ENCODE data around the gene HTT.

DNA sequence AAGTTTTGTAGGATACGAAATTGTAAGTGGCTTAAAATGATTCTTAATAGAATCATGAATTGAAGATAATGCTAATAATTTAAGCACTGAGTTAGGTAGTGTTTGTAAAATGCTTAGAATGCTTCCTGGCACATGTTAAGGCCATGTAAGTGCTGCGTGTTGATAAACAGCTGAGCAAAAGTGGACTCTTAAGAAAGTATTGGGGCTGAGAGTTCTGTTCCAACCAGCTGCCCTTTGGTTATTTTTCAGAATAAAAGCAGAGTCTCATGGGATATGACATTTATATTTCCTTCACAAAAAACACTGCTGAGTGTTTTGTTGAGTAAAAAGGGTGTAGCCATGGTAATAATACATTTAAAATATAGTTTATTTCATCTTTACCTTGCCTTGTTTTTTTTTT lies 42.5 kb downstream of the HTT start:
- TF ChIP-seq EZH2 (IDR thresholded peaks at IDR 0.05) (no peak), POLR2AphosphoS5 (IDR thresholded peaks at IDR 0.05; ENCODE audit: borderline replicate concordance, low read depth, low read length) (no peak)
